Panc1 (cell line): ENCODE results near the gene FBRSL1. TPM values are rescaled to one million over a fixed set of nuclear protein-coding genes. Genes with fewer than 3 reads are reported as not detected.

Experiments used
- ATAC-seq: fragments of 200-7000 bp; cut with Tn5 transposase; 2 replicates; pipeline ENCODE4 v1.9.1; 2020; ENCODE audit warnings: mild to moderate bottlenecking, moderate library complexity
- BruUV-seq: library from RNA; stranded (reverse); fragments of 400-500 nt; replicated peaks from 2 replicates; lab custom pipeline; 2021; lab: Mats Ljungman, UMichigan
- CTCF ChIA-PET: fragments of 300-600 bp; sonication (Branson Sonifier 250); formaldehyde crosslinking; loops from one replicate; lab custom pipeline; 2022; ENCODE audit warnings: antibody characterized with exemption; lab: Charles Lee
- POLR2A ChIA-PET: fragments of 300-600 bp; sonication (Branson Sonifier 250); formaldehyde crosslinking; loops from one replicate; lab custom pipeline; 2022; ENCODE audit warnings: antibody characterized with exemption; lab: Charles Lee
- DNase-seq: peaks from one replicate; pipeline ENCODE4 v3.0.0-alpha.2; 2010; ENCODE audit warnings: low read depth, low spot score
- H3K27ac ChIP-seq: 2 replicates; pipeline ENCODE4 v1.5.1; 2011; ENCODE audit warnings: mild to moderate bottlenecking, low read length, inconsistent platforms
- H3K27me3 ChIP-seq: fragments of 200-500 bp; sonication (Bioruptor generic); 2 replicates; pipeline ENCODE4 v1.6.0; 2014; ENCODE audit warnings: low read length, inconsistent platforms; ENCODE audit not compliant: control insufficient read depth, insufficient read depth
- H3K36me3 ChIP-seq: fragments of 200-500 bp; sonication (Bioruptor generic); 2 replicates; pipeline ENCODE4 v1.5.1; 2014; ENCODE audit warnings: inconsistent platforms, mild to moderate bottlenecking, low read length, moderate library complexity; ENCODE audit not compliant: control insufficient read depth, insufficient read depth
- H3K4me1 ChIP-seq: 2 replicates; pipeline ENCODE4 v1.5.1; 2011; ENCODE audit warnings: inconsistent platforms, mild to moderate bottlenecking, low read length, moderate library complexity; ENCODE audit not compliant: control insufficient read depth, insufficient read depth
- H3K4me3 ChIP-seq, 2 experiments: 2 replicates each; pipeline ENCODE4 v1.5.1; 2011 to 2012; ENCODE audit warnings: low read depth in 2 of 2, low read length in 2 of 2, mild to moderate bottlenecking in 2 of 2, inconsistent platforms in 1 of 2, moderate library complexity in 1 of 2
- H3K9me3 ChIP-seq: fragments of 200-500 bp; sonication (Bioruptor generic); 2 replicates; pipeline ENCODE4 v1.5.1; 2014; ENCODE audit warnings: low read depth, mild to moderate bottlenecking, inconsistent platforms, low read length, moderate library complexity; ENCODE audit not compliant: control insufficient read depth, insufficient read depth
- POLR2AphosphoS5 ChIP-seq: IDR thresholded peaks from 2 replicates; pipeline ENCODE4 v1.6.1; 2012; ENCODE audit warnings: mild to moderate bottlenecking, low read depth, low read length, moderate library complexity
- REST ChIP-seq, 2 experiments: IDR thresholded peaks; 2 replicates each; pipeline ENCODE4 v1.6.1; 2011 to 2012; ENCODE audit warnings: low read depth in 2 of 2, control low read depth in 1 of 2, low read length in 1 of 2, mild to moderate bottlenecking in 1 of 2, moderate library complexity in 1 of 2; ENCODE audit not compliant: insufficient read depth in 1 of 2
- SIN3A ChIP-seq: IDR thresholded peaks from 2 replicates; pipeline ENCODE4 v1.6.1; 2012; ENCODE audit warnings: low read depth, mild to moderate bottlenecking, low read length, moderate library complexity, borderline replicate concordance; ENCODE audit not compliant: insufficient read depth
- TCF7L2 ChIP-seq: IDR thresholded peaks from 2 replicates; pipeline ENCODE4 v1.6.1; 2011; ENCODE audit warnings: mild to moderate bottlenecking, low read depth, low read length, inconsistent platforms
- in situ Hi-C: cut with HindIII; loops from 2 replicates; pipeline ENCODE4 v1.10.0; 2016; ENCODE audit warnings: low sequenced_read_pairs, low pct_unique_long_range_greater_than_20kb
- intact Hi-C: fragments of 100-400 bp; cut with micrococcal nuclease; formaldehyde crosslinking; loops from one replicate; pipeline ENCODE4 v1.10.0; 2022; ENCODE audit not compliant: unreplicated experiment
- total RNA-seq: library from RNA; stranded (reverse); gene quantifications from one replicate; pipeline ENCODE4 v1.2.1, GENCODE V29; 2021; ENCODE audit not compliant: unreplicated experiment
- TF ChIP-seq, protein P1 (sequence below): fragments of 450-650 bp; IDR thresholded peaks from 2 replicates; pipeline ENCODE4 v1.5.1; 2017; ENCODE audit warnings: mild to moderate bottlenecking

FBRSL1 gene
- total RNA-seq, 1 experiment from 2014 or later: 104 TPM

DNA sequence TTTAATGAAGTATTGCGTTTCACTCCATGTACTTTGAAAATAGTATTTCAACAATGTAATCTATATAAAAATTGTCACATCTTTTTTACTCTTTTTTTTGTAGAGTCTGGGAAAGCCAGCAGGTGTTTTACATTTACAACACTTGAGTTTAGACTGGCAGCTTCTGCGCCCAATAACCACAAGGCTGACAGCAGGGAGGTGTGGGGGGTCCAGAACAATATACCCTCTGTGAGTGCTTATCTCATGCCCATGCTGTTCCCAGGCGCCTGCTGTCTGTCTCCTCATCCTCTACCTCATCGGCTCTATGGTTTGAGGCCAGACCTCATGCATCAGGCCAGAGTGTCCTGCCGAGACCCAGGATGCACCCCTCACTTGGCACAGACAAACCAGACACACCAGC is 24.9 kb downstream of the FBRSL1 start:
- ChIA-PET POLR2A (interaction anchor here (0.5 to 0.6 kb wide), 2 partner anchors 15 to 61 kb away, joined by 3 to 13 read pairs; no protein-coding TSS in a partner anchor), CTCF (no interaction called here)
- DNase-seq (no peak), ATAC-seq (no peak)
- Histone ChIP-seq H3K27ac (no peak overlapping the region), H3K4me3 (no peak overlapping the region), H3K4me1 (peaks cover 2% of the 10 kb centered on the region), H3K36me3 (no peaks in the 10 kb centered on the region), H3K9me3 (no peaks in the 10 kb centered on the region), H3K27me3 (no peaks in the 10 kb centered on the region)
- TF ChIP-seq POLR2AphosphoS5 (no peak), TCF7L2 (no peak), REST (IDR thresholded peaks at IDR 0.05; ENCODE audit: insufficient read depth in 1 of 2, low read depth in 2 of 2, low read length in 1 of 2) (no peak), SIN3A (no peak)
- TF ChIP-seq, protein P1, sequence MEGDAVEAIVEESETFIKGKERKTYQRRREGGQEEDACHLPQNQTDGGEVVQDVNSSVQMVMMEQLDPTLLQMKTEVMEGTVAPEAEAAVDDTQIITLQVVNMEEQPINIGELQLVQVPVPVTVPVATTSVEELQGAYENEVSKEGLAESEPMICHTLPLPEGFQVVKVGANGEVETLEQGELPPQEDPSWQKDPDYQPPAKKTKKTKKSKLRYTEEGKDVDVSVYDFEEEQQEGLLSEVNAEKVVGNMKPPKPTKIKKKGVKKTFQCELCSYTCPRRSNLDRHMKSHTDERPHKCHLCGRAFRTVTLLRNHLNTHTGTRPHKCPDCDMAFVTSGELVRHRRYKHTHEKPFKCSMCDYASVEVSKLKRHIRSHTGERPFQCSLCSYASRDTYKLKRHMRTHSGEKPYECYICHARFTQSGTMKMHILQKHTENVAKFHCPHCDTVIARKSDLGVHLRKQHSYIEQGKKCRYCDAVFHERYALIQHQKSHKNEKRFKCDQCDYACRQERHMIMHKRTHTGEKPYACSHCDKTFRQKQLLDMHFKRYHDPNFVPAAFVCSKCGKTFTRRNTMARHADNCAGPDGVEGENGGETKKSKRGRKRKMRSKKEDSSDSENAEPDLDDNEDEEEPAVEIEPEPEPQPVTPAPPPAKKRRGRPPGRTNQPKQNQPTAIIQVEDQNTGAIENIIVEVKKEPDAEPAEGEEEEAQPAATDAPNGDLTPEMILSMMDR: no peak
- intact Hi-C loops: no loop called here
- no TSS peak for BruUV-seq
- in situ Hi-C loops: no loop called here

DNA sequence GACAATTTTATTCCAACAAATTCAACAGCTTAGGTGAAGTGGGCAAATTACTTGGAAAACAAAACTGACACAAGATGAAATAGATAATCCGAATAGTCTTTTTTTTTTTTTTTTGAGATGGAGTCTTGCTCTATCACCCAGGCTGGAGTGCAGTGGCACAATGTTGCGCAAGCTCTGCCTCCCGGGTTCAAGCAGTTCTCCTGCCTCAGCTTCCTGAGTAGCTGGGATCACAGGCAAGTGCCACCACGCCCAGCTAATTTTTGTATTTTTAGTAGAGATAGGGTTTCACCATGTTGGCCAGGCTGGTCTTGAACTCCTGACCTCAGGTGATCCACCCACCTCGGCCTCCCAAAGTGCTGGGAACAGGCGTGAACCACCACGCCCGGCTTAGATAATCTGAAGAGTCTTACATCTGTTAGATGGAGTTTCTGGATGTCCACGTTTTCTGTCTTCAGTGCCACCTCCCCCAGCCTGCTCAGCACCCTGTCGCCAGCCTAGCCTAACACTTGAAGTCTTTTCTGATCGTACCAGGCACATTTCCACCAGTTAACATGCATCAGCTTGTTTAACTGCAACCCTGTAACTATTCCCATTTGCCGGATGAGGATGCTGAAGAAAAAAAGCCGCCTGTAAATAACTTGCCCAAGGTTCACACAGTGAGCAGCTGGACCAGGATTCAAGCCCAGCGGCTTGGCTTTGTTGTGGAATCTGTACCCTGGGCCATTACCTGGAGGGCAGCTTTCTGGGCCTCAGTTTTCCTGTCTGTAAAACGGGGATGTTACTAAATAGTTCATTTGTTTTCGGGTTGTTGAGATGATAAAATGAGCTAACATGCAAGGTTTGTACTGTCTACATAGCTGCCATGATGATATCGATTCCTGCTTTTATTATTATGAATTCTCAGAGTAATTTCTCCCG is 26.4 kb downstream of the FBRSL1 start:
- BruUV-seq: no TSS peak
- H3K4me1 ChIP-seq: peaks cover 17% of the 10 kb centered on the region
- no peaks in the 10 kb centered on the region for H3K36me3 ChIP-seq
- no peaks in the 10 kb centered on the region for H3K27me3 ChIP-seq
- ChIA-PET CTCF (interaction anchor here (0.7 kb wide), 1 partner anchor 113 kb away, joined by 3 read pairs; no protein-coding TSS in a partner anchor), POLR2A (interaction anchor here (0.6 to 0.7 kb wide), 2 partner anchors 49 to 69 kb away, joined by 4 to 10 read pairs; no protein-coding TSS in a partner anchor)
- H3K9me3 ChIP-seq: no peaks in the 10 kb centered on the region
- in situ Hi-C loops (no loop called here), intact Hi-C loops (no loop called here)
- H3K4me3 ChIP-seq: no peak overlapping the region
- TF ChIP-seq SIN3A: no peak
- ATAC-seq: no peak
- DNase-seq: no peak
- H3K27ac ChIP-seq: no peak overlapping the region
